PC-3 (cell line): ENCODE measurements around the gene SDF2L1.

Experiments used
- EZH2 ChIP-seq: fragments of 300-600 bp; sonication (generic); IDR thresholded peaks from one replicate; pipeline ENCODE4 v1.6.1; 2017; ENCODE audit warnings: antibody characterized with exemption, mild to moderate bottlenecking, low read length; ENCODE audit not compliant: unreplicated experiment
- TF ChIP-seq, protein P1 (sequence below): fragments of 300-600 bp; sonication (generic); conservative IDR thresholded peaks from 2 replicates; pipeline ENCODE4 v1.5.1; 2017; ENCODE audit warnings: antibody characterized with exemption, low read depth, mild to moderate bottlenecking, low read length

DNA sequence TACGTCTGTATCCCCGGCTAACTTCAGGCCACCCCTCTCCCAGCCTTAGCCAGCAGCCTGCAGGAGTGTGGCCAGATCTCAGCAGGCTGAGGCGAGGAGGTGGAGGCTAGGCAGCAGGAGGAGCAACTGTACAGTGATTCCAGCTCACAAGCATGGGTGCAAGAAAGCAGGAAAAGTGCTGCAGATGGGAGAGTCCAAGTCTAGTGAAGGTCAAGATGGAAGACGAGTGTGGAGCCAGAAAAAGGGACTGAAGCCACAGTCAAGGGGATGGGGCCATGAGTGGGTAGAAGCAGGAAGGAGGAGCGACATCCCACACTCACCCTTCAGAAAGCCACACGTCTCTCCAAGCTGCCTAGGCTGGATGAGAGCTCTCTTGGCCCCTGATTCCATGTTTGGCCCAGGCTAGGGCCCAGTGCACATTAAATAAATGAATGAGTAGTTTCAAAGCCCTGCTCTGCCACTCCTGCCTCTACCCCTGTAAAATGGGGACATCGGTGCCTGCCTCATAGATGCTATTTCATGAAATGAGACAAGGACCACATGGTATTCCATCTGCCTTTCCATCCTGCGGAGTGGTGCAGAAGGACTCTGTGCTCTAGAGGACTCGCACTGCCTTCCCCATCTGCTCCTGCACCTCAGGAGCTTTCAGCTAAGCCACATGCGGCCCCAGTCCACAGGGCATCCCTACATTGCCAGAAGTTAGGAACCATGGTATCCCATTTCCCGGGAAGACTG, 15.2 kb upstream of the SDF2L1 start:
- TF ChIP-seq, protein P1, sequence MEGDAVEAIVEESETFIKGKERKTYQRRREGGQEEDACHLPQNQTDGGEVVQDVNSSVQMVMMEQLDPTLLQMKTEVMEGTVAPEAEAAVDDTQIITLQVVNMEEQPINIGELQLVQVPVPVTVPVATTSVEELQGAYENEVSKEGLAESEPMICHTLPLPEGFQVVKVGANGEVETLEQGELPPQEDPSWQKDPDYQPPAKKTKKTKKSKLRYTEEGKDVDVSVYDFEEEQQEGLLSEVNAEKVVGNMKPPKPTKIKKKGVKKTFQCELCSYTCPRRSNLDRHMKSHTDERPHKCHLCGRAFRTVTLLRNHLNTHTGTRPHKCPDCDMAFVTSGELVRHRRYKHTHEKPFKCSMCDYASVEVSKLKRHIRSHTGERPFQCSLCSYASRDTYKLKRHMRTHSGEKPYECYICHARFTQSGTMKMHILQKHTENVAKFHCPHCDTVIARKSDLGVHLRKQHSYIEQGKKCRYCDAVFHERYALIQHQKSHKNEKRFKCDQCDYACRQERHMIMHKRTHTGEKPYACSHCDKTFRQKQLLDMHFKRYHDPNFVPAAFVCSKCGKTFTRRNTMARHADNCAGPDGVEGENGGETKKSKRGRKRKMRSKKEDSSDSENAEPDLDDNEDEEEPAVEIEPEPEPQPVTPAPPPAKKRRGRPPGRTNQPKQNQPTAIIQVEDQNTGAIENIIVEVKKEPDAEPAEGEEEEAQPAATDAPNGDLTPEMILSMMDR, result no peak
- TF ChIP-seq EZH2, result no peak
